GM21447 (cell line): ENCODE results near the gene CD93.

ENCODE experiments used
- ATAC-seq: cut with Tn5 transposase; IDR thresholded peaks from one replicate; pipeline ENCODE4 v1.9.1; 2021; ENCODE audit not compliant: unreplicated experiment

Gene CD93

GRCh38 chr20:23120936-23121750, 35.0 kb upstream of the CD93 start:
- no peak for ATAC-seq

DNA sequence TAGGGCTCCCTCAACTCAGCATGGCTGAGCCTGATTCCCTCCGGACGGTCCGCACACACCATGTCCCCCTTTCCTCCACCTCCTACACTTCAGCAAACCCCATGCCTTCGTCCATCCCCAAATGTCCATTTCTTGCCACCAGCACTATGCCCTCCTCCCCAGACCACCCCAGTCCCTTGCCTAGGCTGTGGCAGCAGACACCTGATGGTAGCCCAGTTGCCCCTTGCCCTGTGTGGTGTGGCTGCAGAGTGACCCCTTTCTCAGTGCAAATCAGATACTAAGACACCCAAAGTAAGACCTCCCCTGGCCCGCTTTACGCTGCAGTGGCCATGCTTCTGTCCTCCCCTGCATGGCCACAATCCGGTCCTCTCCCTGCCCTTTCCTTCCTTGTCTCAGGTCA, 34.1 kb upstream of the CD93 start:
- ATAC-seq: no peak

GRCh38 chr20:23119456-23120216, 33.5 kb upstream of the CD93 start:
- ATAC-seq: no peak

- no peak for ATAC-seq
Measured at GRCh38 chr20:23118766-23119165, 32.6 kb upstream of the CD93 start.

DNA sequence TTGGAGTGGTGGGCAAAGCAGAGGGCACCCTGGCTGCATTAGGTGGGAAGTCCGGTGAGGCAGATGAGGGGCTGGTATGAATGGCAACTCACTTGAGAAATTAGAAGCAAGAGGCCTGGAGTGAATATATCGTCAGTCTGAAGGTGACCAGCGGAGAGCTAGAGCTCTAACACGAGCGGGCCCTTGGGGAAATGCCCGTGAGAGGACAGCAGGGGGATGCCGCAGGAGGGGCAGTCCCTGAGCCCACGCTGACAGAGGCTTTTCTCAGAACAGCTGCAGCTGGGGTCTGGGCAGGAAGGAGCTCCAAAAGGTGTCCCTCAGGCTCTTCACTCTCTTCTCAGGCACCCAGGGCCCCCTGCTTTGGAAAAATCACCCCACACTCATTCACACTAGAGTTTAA, 32.0 kb upstream of the CD93 start:
- no peak for ATAC-seq

DNA sequence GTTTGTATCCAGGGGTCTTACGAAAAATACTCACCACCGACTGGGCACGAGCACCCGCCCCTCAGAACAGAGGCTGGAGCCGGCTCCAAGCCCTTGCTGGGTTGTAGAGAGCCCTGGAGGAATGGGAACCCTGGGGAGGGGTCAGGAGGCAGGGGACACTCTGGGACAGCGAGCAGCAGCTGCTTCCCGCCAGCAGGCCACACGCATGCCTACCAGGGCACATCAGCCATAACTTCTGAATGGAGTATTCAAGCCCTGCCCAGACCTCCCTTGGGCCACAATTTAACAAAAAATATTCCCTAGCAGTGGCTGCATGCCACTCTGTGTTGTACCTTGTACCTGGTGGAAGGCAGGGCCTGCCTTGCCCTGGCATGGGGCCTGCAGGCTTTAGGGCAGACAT, 31.6 kb upstream of the CD93 start:
- no peak for ATAC-seq

GRCh38 chr20:23116311-23117089, 30.4 kb upstream of the CD93 start:
- ATAC-seq: no peak

- ATAC-seq: no peak
Measured at GRCh38 chr20:23115822-23116221, 29.7 kb upstream of the CD93 start.

DNA sequence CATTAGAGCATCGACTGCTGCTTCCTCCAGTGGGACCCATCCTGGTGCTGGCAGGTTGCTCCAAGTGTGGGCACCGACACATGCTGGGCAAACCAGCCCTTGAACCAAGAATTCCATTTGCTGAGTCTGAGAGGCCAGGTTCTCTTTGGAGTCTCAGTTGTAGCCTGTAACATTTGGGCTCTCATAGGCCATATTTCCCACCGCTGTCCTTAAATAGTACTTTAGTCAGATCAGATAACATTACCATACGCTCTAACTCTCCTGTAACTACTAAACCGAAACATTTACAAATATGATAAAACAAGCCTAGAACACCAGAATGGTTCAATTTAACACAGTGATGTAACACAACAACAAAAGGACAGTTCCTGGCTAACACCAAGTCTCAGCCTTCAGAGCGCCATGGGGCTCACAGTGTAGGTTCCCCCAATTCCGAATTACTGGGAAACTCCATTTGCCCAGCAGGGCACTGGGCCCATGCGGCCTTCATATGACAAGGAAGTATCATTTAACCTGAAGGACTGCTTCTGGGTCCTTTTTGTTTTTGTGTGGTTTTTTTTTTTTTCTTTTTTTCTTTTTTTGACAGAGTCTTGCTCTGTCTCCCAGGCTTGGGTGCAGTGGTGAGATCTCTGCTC, 28.4 kb upstream of the CD93 start:
- no peak for ATAC-seq

DNA sequence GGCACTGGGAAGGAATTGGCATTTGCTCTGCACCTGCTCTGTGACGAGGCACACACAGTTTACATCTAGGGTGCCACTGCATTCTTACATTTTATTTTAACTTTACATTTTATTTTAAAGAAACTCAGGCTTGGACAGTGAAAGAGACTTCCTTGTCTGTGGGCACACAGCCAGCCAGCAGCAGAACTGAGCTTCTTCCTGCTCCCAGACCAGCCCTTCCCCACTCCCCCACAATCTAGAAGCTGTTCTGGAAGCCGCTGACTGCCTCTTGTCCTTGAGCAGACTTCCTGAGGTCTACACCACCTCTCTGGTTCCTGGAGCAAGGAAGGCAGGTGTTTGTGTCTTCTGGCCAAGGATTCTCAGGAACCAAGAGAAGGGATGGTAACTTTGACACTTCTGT, 27.9 kb upstream of the CD93 start:
- no peak for ATAC-seq

DNA sequence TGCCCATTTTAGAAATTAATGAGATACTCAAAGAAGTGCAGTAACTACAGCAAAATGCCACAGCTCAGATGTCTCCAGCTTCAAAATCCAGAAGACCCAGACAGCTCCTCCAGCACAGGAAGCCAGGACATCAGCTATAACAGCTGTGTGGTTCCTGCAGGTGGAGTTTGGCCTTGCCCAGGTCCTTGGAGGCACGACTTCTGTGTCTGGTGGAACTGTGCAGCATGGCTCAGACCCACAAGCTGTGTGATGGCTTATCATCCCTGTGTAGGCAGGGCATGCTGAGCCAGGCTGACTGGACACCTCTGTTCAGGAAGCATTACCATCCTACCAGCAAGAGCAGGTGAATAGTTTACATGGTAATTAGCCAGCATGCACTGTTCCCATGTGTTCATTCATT, 26.5 kb upstream of the CD93 start:
- no peak for ATAC-seq

GRCh38 chr20:23111944-23112342, 25.8 kb upstream of the CD93 start:
- ATAC-seq: no peak

DNA sequence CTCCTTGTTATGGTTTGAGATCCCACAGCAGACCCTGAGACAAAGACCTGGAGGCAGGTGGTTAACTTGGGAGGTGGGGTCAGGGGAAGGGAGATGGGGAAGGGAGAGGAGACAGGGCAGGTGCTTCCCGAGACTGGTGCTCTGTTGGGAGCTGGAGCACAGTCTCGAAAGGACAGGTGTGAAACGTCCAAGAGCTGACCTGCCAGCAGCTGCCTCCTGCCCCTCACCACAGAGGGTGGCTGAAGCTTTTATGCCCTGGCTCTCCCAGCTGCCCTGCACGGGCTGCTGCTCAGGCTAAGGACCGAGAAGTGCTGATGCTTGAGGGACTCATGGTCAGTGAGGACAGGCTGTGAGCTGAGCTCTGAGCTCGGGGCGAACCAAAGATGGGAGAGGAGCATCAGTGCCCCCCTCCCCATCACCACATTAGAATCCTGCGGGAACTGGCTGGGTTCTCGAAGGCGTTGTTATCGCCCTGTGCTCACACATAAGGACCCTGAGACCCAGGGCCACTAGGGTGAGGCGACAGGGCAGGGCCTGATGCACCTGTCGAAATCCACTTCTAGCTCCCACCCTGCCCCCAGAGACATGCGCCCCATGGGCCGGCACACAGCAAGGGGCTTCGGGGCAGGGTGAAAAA, 25.3 kb upstream of the CD93 start:
- ATAC-seq: no peak

- ATAC-seq: no peak
Measured at GRCh38 chr20:23108871-23109270, 22.7 kb upstream of the CD93 start.

- ATAC-seq: no peak
Measured at GRCh38 chr20:23107466-23107865, 21.3 kb upstream of the CD93 start.

DNA sequence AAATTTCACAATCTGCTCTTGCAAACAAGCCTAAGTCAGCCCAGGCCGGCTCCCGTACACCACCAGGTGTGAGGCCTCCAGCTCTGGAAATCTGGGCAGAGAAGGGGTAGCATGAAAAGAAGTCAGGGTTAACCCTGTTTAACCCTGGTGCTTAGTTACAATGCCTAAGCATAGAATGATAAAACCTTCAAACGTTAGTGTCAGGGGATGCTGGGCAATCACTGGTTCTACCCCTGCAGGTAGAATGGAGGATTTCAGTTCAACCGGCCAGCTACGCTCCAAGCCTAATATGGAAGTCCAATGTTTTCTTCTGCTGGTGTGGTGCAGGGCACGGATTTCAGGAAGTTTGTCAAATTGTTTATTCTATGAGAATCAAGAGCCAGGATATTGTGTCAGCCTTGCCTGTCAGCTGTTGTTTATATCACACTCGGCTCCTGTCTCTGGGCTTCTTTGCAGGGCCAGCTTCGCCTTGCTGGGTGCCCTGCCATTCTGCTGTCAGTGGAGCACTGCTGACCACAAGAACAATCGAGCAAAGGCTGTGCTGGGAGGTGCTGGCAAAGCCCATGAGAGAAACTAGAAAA, 20.2 kb upstream of the CD93 start:
- no peak for ATAC-seq

- no peak for ATAC-seq
Measured at GRCh38 chr20:23105193-23105592, 19.1 kb upstream of the CD93 start.

GRCh38 chr20:23103284-23104018, 17.3 kb upstream of the CD93 start:
- ATAC-seq: no peak

DNA sequence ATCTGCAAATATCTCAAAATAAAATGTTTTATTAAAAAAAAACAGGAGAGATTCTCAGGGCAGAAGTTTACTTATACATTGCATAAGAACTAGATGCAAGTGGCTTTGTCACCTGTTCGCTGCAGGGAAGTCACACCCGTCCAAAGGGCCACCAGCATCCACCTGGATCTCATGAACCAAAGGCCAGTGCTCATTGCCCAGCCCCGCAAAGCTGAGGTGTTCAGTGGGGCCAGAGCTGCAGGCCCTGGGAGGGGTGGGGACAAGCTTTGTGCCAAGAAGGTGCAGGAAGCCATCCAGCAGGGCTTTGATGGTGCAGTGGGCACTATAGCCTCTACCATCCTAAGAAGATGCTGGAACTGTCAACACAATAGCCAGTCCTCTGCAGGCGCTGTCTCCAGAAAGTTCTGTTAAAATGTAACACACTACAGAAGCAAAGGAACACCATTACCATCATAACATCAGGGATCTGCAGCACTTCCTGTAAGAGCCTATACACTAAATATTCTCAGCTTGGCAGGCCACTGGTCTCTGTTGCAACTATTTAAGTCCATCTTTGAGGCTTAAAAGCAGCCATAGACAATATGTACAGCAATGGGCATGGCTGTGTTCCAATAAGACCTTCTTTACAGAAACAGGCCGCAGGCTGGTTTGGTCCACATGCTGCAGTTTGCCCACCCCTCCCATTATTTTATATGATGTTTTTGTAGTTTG, 15.7 kb upstream of the CD93 start:
- ATAC-seq: no peak
